ENCODE results near the gene PATL2.
"Not testable (repeated sequence)": the region's sequence is repeated elsewhere in the genome, so short reads cannot be mapped to it uniquely, and the experiment has no call there.

PATL2 gene

GRCh38 chr15:44690245-44690644 is 20.9 kb downstream of the PATL2 start:
- not testable (repeated sequence) for DNase-seq

GRCh38 chr15:44689318-44689717 is 21.8 kb downstream of the PATL2 start:
- not testable (repeated sequence) for DNase-seq

GRCh38 chr15:44682809-44683682 is 28.1 kb downstream of the PATL2 start:
- not testable (repeated sequence) for DNase-seq

- no peak for DNase-seq
Observed at GRCh38 chr15:44682211-44682610, 28.9 kb downstream of the PATL2 start.

GRCh38 chr15:44676676-44677075 is 34.4 kb downstream of the PATL2 start:
- no peak for DNase-seq

- no peak for DNase-seq
Observed at GRCh38 chr15:44675911-44676310, 35.2 kb downstream of the PATL2 start.

GRCh38 chr15:44673639-44674038 is 37.5 kb downstream of the PATL2 start:
- DNase-seq: no peak

- DNase-seq: no peak
Observed at GRCh38 chr15:44670087-44670950, 40.8 kb downstream of the PATL2 start.

GRCh38 chr15:44668921-44669320 is 42.2 kb downstream of the PATL2 start:
- peak in 1 of 2 donors; percentile 42 for DNase-seq

GRCh38 chr15:44667039-44667360 is 44.1 kb downstream of the PATL2 start:
- DNase-seq: no peak

- peak in 1 of 2 donors; percentile 63 for DNase-seq
Observed at GRCh38 chr15:44666210-44667038, 44.7 kb downstream of the PATL2 start.

- peak; percentile 82 to 95 for DNase-seq
Observed at GRCh38 chr15:44663410-44664308, 47.5 kb downstream of the PATL2 start, which contains the start of gene SPG11. Gene SPG11 (minus strand): TSS chr15:44663662. CDS start chr15:44663647, 15 bp downstream.

GRCh38 chr15:44662478-44663409 is 48.4 kb downstream of the PATL2 start:
- peak; percentile 40 to 54 for DNase-seq

GRCh38 chr15:44661576-44661975 is 49.5 kb downstream of the PATL2 start:
- DNase-seq: no peak

GRCh38 chr15:44659056-44659455 is 52.1 kb downstream of the PATL2 start:
- DNase-seq: no peak

- DNase-seq: no peak
Observed at GRCh38 chr15:44657378-44657777, 53.7 kb downstream of the PATL2 start.

- no peak for DNase-seq
Observed at GRCh38 chr15:44656913-44657312, 54.2 kb downstream of the PATL2 start.

- DNase-seq: no peak
Observed at GRCh38 chr15:44656298-44656697, 54.8 kb downstream of the PATL2 start.

GRCh38 chr15:44654858-44655257 is 56.3 kb downstream of the PATL2 start:
- no peak for DNase-seq

GRCh38 chr15:44647637-44648036 is 63.5 kb downstream of the PATL2 start:
- no peak for DNase-seq

- no peak for DNase-seq
Observed at GRCh38 chr15:44647036-44647435, 64.1 kb downstream of the PATL2 start.

Data from bone marrow (tissue), 2 donors.